Activated naive CD4-positive, alpha-beta T cell (primary cell): ENCODE results near the gene ADA.

Experiments
- DNase-seq, 4 experiments: peaks; one replicate each; lab custom pipeline; 2025; lab: John Stamatoyannopoulos, UW

ADA gene

DNA sequence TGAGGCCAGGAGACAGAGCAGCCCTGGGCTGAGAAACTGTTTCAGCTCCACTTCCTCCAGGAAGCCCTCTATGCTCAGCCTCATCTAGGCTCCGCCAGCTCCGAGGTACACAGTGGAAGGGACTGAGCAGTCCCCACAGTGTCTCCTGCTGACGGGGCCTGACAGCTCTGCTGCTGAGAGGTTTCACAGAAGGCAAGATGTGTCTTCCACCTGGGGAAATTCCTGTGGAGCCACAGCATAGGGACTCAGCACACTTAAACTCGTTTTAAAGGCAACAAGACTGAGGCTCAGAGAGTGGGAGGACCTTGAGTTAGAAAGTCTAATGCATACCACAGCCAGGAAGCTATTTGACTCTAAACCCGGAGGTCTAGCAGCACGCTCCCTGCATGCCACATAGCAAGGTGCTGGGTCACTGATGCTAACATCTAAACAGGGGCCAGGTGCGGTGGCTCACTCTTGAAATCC lies 6.8 kb downstream of the ADA start:
- peak in 1 of 4 experiments; percentile 17 for DNase-seq

- no peak for DNase-seq
Measured at GRCh38 chr20:44644230-44644617, 7.3 kb downstream of the ADA start.

- DNase-seq = peak in 2 of 4 experiments; percentile 12 to 24
Measured at GRCh38 chr20:44643596-44644229, 7.8 kb downstream of the ADA start.

- no peak for DNase-seq
Measured at GRCh38 chr20:44643154-44643519, 8.4 kb downstream of the ADA start.

DNA sequence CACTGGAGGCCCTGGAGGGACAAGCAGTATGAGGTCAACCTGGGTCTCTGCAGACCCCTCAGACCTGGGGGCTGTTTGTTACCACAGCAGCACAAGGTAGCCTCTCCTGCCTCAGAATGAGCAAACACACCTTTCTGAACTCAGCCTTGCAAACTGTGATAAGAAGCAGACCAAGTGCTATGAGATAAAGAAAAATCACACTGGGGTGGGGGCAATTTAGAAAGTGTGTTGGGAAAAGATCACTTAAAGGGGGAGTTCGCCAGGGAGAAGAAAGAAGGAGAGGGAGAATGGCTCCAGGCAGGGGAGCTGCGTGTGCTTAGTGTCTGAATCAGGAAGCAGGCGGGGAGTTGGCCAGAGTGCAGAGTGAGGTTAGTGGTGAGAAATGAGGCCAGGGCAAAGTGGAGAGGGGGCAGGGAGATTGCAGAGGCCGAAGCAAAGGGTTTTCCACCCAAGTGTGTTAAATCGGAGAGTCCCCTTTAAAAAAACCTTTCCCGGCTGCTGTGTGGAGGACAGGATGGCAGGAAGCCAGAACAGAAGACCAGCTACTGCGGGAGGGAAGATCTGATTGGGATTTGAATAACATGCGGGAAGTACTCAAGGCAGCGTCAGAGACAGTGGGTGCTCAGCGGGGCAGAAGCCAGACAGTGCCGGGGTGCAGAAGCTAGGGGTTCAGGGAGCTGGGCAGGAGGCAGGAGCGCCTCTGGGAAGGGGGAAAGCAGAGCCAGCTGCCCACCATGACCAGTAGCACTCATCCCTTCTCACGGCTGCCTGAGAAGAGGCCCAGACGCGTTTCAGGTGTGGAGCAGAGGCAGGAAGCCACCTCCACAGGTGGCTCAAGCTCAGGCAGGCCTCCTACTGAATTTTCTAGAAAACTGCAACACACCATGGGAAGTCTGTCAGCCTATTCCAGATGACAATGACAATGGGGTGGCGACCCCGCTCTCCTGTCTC lies 9.0 kb downstream of the ADA start:
- DNase-seq = peak in 1 of 4 experiments; percentile 11

- no peak for DNase-seq
Measured at GRCh38 chr20:44641325-44641724, 10.2 kb downstream of the ADA start.

DNA sequence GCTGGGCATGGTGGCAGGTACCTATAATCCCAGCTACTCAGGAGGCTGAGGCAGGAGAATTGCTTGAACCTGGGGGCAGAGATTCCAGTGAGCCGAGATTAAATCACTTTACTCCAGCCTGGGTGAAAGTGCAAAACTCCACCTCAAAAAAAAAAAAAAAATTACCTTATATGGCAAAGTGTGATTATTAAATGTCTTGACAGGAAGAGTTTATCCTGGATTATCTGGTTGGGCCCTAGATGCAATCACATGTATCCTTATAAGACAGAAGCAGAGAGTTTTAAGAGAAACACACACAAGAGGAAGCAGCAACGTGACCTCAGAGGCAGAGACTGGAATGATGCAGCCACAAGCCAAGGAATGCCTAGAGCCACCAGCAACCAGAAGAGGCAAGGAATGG lies 11.0 kb downstream of the ADA start:
- DNase-seq = no peak

DNA sequence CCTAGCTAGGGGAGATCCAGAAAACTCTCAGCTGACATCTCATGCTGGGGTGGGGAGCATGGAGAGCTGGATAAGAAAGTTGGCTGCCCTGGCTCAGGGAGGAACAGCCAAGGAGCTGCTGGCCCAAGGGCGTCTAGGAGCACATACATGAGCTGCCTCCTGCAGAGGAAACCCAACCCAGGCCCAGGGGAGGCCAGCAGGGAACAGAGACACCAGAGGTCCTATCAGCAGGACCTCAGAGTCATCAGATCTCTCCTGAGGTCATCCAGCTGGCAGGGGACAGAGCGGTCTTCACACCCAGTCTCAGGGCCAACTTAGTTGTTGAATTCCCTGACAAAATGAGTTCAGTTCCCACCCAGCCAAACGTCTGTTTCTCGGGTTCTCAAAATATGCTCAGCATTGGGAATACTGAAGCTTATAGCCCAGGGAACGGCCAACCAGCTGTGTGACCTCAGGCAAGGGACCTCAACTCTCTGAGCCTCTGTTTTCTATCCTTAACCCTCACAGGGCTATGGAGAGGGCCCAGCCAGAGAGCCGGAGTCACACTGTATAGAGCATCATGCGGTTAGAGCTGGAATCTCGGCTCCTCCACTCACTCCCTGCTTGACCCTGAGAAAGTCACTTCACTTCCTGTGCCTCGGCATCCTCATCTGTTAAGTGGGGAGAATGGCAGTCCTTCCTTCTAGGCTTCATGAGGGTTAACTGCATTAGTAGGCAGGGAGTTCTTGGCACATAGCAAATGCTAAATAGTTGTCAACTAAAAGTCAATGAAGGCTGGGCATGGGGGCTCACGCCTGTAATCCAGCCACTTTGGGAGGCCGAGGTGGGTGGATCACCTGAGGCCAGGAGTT lies 13.8 kb downstream of the ADA start:
- no peak for DNase-seq

DNA sequence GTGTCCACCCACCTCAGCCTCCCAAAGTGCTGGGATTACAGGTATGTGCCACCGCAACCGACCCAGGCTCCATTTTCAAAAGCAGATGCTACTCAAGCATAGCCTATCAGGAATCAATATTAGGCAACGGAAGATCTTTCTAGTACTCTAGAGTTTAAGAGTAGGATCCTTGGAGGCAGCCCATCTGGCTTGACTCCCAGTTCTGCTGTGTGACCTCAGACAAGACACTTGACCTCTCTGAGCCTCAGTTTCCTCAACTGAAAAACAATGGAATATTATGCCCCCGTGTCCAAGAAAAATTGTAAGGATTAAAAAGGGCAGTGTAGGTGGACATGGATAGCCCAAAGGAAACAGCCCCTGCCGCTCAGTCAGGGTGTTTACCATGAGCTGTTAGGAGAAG lies 14.5 kb downstream of the ADA start:
- no peak for DNase-seq

DNA sequence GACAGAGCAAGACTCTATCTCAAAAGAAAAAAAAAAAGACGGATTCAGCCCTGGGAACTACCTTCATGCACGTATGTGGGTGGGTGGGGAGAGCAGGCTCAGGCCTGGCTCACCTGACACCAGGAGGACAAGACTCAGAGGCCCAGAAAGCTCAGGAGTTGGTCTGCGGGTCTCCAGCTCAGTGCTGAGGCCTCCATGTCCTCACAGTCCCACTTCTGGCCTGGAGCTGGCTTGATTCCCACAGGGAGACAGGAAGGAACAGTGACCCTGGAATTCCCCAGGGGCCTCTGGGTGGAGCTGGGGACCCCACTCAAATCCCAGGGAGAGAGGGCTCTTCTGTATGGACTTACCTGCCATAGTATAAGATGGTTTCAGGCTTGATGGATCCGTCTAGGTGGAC lies 15.6 kb downstream of the ADA start:
- DNase-seq = no peak

DNA sequence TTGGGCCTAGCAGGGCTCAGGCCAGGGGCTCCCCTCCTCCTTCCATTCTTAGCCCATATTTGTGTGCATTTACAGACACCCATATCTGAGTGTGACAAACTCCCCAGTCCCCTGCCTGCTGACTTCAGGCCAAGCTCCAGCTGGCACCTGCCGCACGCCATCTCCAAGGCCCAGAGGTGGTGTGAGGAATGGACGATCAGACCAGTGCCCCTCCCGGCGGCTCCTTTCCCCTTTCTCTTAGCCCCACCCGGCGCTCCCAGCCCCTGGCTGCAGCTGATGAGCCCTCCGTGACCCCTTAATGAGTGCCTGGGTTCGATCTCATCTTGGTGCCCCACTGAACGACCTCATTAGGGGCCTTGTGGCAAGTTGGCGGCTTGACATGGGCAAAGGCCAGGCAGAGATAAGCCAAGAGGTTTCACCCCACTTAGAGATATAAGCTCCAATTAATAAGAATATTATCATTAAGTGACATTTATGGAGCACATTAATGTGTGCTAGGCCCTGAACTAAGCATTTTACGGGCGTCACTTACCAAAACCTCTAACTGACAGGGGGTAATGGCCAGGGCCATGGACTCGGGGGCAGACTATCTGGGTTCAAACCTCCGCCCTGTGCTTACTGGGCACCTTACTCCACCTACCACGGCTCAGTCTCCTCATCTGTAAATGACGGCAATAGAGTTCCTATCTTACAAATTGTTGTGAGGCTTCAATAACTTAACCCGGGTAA lies 17.5 kb downstream of the ADA start:
- DNase-seq = no peak

GRCh38 chr20:44633187-44633810 lies 18.2 kb downstream of the ADA start:
- DNase-seq = no peak

DNA sequence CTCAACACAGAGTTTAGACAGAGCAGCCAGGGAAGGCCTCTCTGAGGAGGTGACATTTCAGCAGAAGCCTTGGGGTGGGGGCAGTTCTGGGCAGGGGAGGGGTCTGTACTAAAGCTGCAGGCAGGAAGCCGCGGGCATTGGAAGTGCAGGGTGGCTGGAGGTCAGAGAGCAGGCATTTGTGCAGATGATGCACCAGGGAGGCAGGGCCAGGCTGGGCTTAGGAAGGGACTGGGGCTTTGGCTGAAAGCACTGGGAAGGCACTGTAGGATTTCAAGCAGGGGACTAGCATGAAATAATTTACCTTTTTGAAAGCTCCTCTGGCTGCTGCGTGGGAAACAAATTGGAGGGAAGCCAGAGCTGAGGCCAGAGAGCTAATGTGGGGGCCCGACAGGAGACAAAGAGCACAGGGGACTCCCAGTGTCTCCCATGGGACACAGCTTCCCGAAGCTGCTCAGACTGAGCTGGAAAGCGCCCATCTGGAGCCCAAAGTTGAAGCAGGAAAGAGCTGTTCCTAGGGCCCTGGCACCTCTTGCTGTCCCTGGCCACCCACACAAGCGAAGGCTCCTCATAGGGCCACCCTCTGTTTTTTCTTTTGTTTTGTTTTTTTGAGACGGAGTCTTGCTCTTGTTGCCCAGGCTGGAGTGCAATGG lies 19.3 kb downstream of the ADA start:
- no peak for DNase-seq

- no peak for DNase-seq
Measured at GRCh38 chr20:44630297-44630696, 21.2 kb downstream of the ADA start.

DNA sequence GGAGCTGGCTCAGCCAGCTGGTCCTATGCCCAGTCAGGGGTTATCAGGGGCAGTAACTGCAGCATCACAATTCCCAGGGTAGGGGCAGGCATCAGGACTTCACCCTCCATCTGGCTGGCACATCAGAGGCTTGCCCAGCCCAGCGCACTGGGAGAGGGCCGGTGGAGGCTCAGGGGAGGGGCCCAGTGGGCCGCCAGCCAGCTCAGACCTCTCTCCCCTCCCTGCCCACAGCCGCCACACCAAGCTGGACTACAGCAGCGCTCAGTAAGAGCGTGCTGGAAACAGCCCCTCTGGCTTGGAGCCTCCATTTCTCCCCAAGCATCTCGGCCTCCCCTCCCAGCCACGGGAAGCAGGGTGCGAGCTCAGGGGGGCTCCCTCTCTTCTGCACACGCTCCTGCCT lies 22.0 kb downstream of the ADA start:
- no peak for DNase-seq

DNA sequence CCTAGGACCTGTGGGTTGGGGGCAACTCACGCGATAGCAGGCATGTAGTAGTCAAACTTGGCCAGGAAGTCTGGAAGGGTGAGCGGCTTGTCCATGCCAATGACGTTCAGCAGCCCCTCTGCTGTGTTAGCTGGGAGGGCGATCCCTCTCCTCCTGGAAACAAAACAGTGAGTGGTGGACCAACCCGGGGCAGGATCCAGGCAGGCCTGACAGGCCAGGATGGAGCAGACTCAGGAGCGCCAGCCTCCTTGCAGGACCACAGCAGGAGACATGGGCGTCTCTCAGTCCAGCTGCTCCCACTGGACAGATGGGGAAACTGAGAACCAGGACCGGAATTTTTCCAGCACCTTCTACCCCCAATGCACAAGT lies 22.5 kb downstream of the ADA start:
- DNase-seq = no peak

- DNase-seq = no peak
Measured at GRCh38 chr20:44627364-44628010, 24.0 kb downstream of the ADA start.

- DNase-seq = no peak
Measured at GRCh38 chr20:44626278-44626677, 25.2 kb downstream of the ADA start.

DNA sequence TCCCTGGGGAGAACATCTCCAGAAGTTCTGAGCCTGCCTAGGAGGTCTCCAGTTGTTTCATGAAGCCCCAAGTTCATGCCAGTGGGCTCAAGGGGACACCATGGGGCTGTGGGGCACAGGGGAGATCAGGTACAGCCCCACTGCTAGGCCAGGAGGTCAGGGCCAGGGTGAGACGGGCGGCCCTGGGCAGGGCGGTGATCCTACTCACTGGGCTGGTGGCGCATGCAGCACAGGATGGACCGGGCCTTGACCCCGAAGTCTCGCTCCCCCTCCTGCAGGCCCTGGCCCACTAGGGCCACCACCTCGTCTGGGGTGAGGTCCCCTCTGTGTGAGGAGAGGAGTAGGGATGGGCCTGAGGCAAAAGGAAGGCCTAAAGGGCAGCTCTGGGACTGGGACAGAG lies 26.1 kb downstream of the ADA start:
- no peak for DNase-seq

GRCh38 chr20:44624743-44625271 lies 26.7 kb downstream of the ADA start:
- DNase-seq = no peak
